Right forelimb (tissue), 1 donor: ENCODE results near the gene TSPAN31.

Experiments
- DNase-seq: peaks from one replicate; pipeline ENCODE4 v3.0.0-alpha.2; 2018

Gene TSPAN31

GRCh38 chr12:57797933-57798332 lies 53.1 kb downstream of the TSPAN31 start:
- DNase-seq = no peak
